Measurements from ENCODE around the gene ZBTB7B. TPM values are rescaled to one million over a fixed set of nuclear protein-coding genes. Genes with fewer than 3 reads are reported as not detected.

The ZBTB7B gene
- total RNA-seq, 2 experiments from 2014 or later: 22.8 to 25.1 TPM

- DNase-seq (no peak), ATAC-seq (ENCODE audit: poor library complexity) (no peak)
- intact Hi-C loops (cut with DNase I, micrococcal nuclease): loop anchor here in 1 of 2 experiments (1.0 kb wide), 1 partner anchor 11 kb away; no protein-coding TSS in a partner anchor
- peaks cover 19% of the 10 kb centered on the region for H3K36me3 ChIP-seq (ENCODE audit: insufficient read depth, low read length)
- H3K27ac ChIP-seq (ENCODE audit: low read depth in 1 of 2, low read length in 2 of 2): no peak overlapping the region
- peaks cover 16% of the 10 kb centered on the region for H3K36me3 Mint-ChIP-seq (ENCODE audit: low read depth)
- no peaks in the 10 kb centered on the region for H3K27me3 ChIP-seq (ENCODE audit: control insufficient read depth in 1 of 2, insufficient read depth in 2 of 2, low read length in 2 of 2)
- no peaks in the 10 kb centered on the region for H3K27me3 Mint-ChIP-seq
- H3K4me1 ChIP-seq (ENCODE audit: insufficient read depth, low read length): peaks cover 52% of the 10 kb centered on the region
- CTCF ChIA-PET: interaction anchor here (1.4 to 2.2 kb wide), 3 partner anchors 8 to 49 kb away, joined by 3 to 6 read pairs (median 4); no protein-coding TSS in a partner anchor
- no peak overlapping the region for H3K4me3 ChIP-seq (ENCODE audit: low read length)
- H3K4me3 Mint-ChIP-seq: no peak overlapping the region
- H3K4me1 Mint-ChIP-seq (ENCODE audit: low read depth): peaks cover 38% of the 10 kb centered on the region
- POLR2A ChIA-PET: interaction anchor here (0.8 kb wide), 1 partner anchor 18 kb away, joined by 3 read pairs; no protein-coding TSS in a partner anchor
- TF ChIP-seq CTCF (IDR thresholded peaks at IDR 0.05): no peak
- H3K9me3 Mint-ChIP-seq: no peaks in the 10 kb centered on the region
- no peak overlapping the region for H3K27ac Mint-ChIP-seq
- H3K9me3 ChIP-seq (ENCODE audit: control insufficient read depth in 1 of 2, insufficient read depth in 1 of 2, low read length in 2 of 2): no peaks in the 10 kb centered on the region
Observed at GRCh38 chr1:155066777-155067176, 64.2 kb downstream of the ZBTB7B start.

Small RNAs within 50 kb of the gene (microRNA-seq; reads per million reads assigned to microRNA genes)
- not detected for gene MIR4258 (ENCODE audit: borderline microRNAs expressed, borderline replicate concordance)

Other genes starting within 250 kb of the ZBTB7B start
- gene KCNN3, start 132.5 kb upstream of the ZBTB7B start, total RNA-seq: not detected
- 1 to 10 TPM; 6.6 to 7.4 TPM for gene PMVK, start 66.1 kb upstream of the ZBTB7B start, total RNA-seq
- 100 to 1,000 TPM; 434 to 440 TPM for gene PBXIP1, start 46.7 kb upstream of the ZBTB7B start, total RNA-seq
- gene PYGO2, start 41.0 kb upstream of the ZBTB7B start, total RNA-seq: 10 to 100 TPM; 30.3 to 32.8 TPM
- 10 to 100 TPM; 59.9 to 60.0 TPM for gene SHC1, start 32.1 kb upstream of the ZBTB7B start, total RNA-seq
- 1 to 10 TPM; 1.4 to 3.9 TPM for gene CKS1B, start 28.1 kb upstream of the ZBTB7B start, total RNA-seq
- 10 to 100 TPM; 16.7 to 19.4 TPM for gene FLAD1, start 19.5 kb upstream of the ZBTB7B start, total RNA-seq
- gene LENEP, start 9.2 kb upstream of the ZBTB7B start, total RNA-seq: not detected
- gene DCST2, start 31.0 kb downstream of the ZBTB7B start, total RNA-seq: 1 to 10 TPM; 1.4 to 2.2 TPM
- under 1 TPM; 0.33 to 0.39 TPM for gene DCST1, start 31.0 kb downstream of the ZBTB7B start, total RNA-seq
- 10 to 100 TPM; 17.2 to 20.1 TPM for gene ADAM15, start 48.5 kb downstream of the ZBTB7B start, total RNA-seq
- 1 to 10 TPM; 2.4 to 3.3 TPM for gene EFNA4, start 60.9 kb downstream of the ZBTB7B start, total RNA-seq
- under 1 TPM; 0.22 to 0.47 TPM for gene EFNA3, start 76.0 kb downstream of the ZBTB7B start, total RNA-seq
- 1 to 10 TPM; 4.2 to 5.9 TPM for gene EFNA1, start 125.1 kb downstream of the ZBTB7B start, total RNA-seq
- 10 to 100 TPM; 10.2 to 12.5 TPM for gene SLC50A1, start 133.1 kb downstream of the ZBTB7B start, total RNA-seq
- 10 to 100 TPM; 17.6 to 20.5 TPM for gene DPM3, start 137.7 kb downstream of the ZBTB7B start, total RNA-seq
- gene KRTCAP2, start 170.5 kb downstream of the ZBTB7B start, total RNA-seq: 10 to 100 TPM; 77.8 TPM
- gene TRIM46, start 171.0 kb downstream of the ZBTB7B start, total RNA-seq: 1 to 10 TPM; 2.9 to 3.0 TPM
- 10 to 100 TPM; 25.5 to 26.1 TPM for gene THBS3, start 205.1 kb downstream of the ZBTB7B start, total RNA-seq
- 10 to 100 TPM; 19.9 to 20.7 TPM for gene MTX1, start 205.9 kb downstream of the ZBTB7B start, total RNA-seq

All from CD4-positive, alpha-beta T cell (primary cell).